IMR-90 (cell line): Measurements from ENCODE around the gene ZNF831. TPM values are rescaled to one million over a fixed set of nuclear protein-coding genes. Genes with fewer than 3 reads are reported as not detected.

ENCODE experiments used
- ATAC-seq: fragments of 200-7000 bp; cut with Tn5 transposase; 2 replicates; pipeline ENCODE4 v1.9.1; 2020; ENCODE audit warnings: low read depth, mild to moderate bottlenecking, moderate library complexity
- BruUV-seq: library from RNA; stranded (reverse); fragments of 400-500 nt; replicated peaks from 2 replicates; lab custom pipeline; 2021; lab: Mats Ljungman, UMichigan
- CTCF ChIA-PET: fragments of 300-600 bp; formaldehyde crosslinking; extraction: SDS; loops from one replicate; lab custom pipeline; 2021; ENCODE audit warnings: antibody characterized with exemption; lab: Yijun Ruan, JAX
- POLR2A ChIA-PET: fragments of 300-600 bp; sonication (Branson Sonifier 250); formaldehyde crosslinking; loops from one replicate; lab custom pipeline; 2022; ENCODE audit warnings: antibody characterized with exemption; ENCODE audit not compliant: unreplicated experiment; lab: Charles Lee
- DNase-seq: peaks from one replicate; pipeline ENCODE4 v3.0.0; 2013
- H2AFZ ChIP-seq: replicated peaks from 2 replicates; pipeline ENCODE3; 2013; ENCODE audit warnings: low read length, mild to moderate bottlenecking; ENCODE audit not compliant: poor library complexity
- H2AK5ac ChIP-seq: 2 replicates; pipeline ENCODE4 v1.6.1; 2013; ENCODE audit warnings: low read depth, low read length, inconsistent platforms
- H2AK9ac ChIP-seq: replicated peaks from 2 replicates; pipeline ENCODE3; 2013; ENCODE audit warnings: mild to moderate bottlenecking, low read depth, low read length, moderate library complexity; ENCODE audit not compliant: poor library complexity
- H2BK120ac ChIP-seq: 2 replicates; pipeline ENCODE4 v1.6.1; 2013; ENCODE audit warnings: low read depth, low read length, inconsistent platforms
- H2BK15ac ChIP-seq: 3 replicates; pipeline ENCODE4 v1.6.1; 2013; ENCODE audit warnings: low read depth, low read length, inconsistent platforms
- H2BK20ac ChIP-seq: 2 replicates; pipeline ENCODE4 v1.6.1; 2013; ENCODE audit warnings: low read depth, mild to moderate bottlenecking, inconsistent platforms, low read length, moderate library complexity
- H2BK5ac ChIP-seq: 2 replicates; pipeline ENCODE4 v1.6.1; 2013; ENCODE audit warnings: mild to moderate bottlenecking, low read depth, low read length, inconsistent platforms; ENCODE audit not compliant: poor library complexity, severe bottlenecking
- H3K14ac ChIP-seq: replicated peaks from 2 replicates; pipeline ENCODE4 v1.6.1; 2013; ENCODE audit warnings: low read depth, low read length, inconsistent platforms
- H3K18ac ChIP-seq: 2 replicates; pipeline ENCODE4 v1.6.1; 2013; ENCODE audit warnings: low read depth, low read length, control low read depth
- H3K23ac ChIP-seq: 2 replicates; pipeline ENCODE4 v1.6.1; 2013; ENCODE audit warnings: low read depth, low read length, inconsistent platforms
- H3K27ac ChIP-seq: 2 replicates; pipeline ENCODE4 v1.5.1; 2013; ENCODE audit warnings: mild to moderate bottlenecking, control low read depth, low read length; ENCODE audit not compliant: insufficient read depth
- H3K27me3 ChIP-seq: 2 replicates; pipeline ENCODE4 v1.6.1; 2013; ENCODE audit warnings: low read length; ENCODE audit not compliant: control insufficient read depth, insufficient read depth
- H3K36me3 ChIP-seq: 2 replicates; pipeline ENCODE4 v1.6.1; 2013; ENCODE audit warnings: low read length, mixed read lengths; ENCODE audit not compliant: control insufficient read depth, insufficient read depth
- H3K4ac ChIP-seq: 2 replicates; pipeline ENCODE4 v1.6.1; 2013; ENCODE audit warnings: low read depth, low read length, inconsistent platforms
- H3K4me1 ChIP-seq: 2 replicates; pipeline ENCODE4 v1.6.1; 2013; ENCODE audit warnings: low read length, mixed read lengths; ENCODE audit not compliant: control insufficient read depth, insufficient read depth
- H3K4me2 ChIP-seq: 2 replicates; pipeline ENCODE4 v1.6.1; 2013; ENCODE audit warnings: low read depth, mild to moderate bottlenecking, control low read depth, low read length, moderate library complexity
- H3K4me3 ChIP-seq: 2 replicates; pipeline ENCODE4 v1.5.1; 2013; ENCODE audit warnings: low read depth, mild to moderate bottlenecking, control low read depth, low read length, moderate library complexity; ENCODE audit not compliant: insufficient read depth
- H3K56ac ChIP-seq: 2 replicates; pipeline ENCODE4 v1.6.1; 2013; ENCODE audit warnings: low read length, inconsistent platforms; ENCODE audit not compliant: insufficient read depth; ENCODE audit errors: extremely low read depth
- H3K79me1 ChIP-seq, 2 experiments: 2 replicates each; pipeline ENCODE4 v1.6.1; 2013; ENCODE audit warnings: low read length in 2 of 2, inconsistent platforms in 1 of 2, low read depth in 1 of 2
- H3K9ac ChIP-seq: 2 replicates; pipeline ENCODE4 v1.6.1; 2013; ENCODE audit warnings: low read depth, low read length, control low read depth
- H3K9me1 ChIP-seq: 2 replicates; pipeline ENCODE4 v1.6.1; 2013; ENCODE audit warnings: low read length, inconsistent platforms; ENCODE audit not compliant: insufficient read depth
- H3K9me3 ChIP-seq: 2 replicates; pipeline ENCODE4 v1.6.1; 2013; ENCODE audit warnings: low read length; ENCODE audit not compliant: control insufficient read depth, insufficient read depth
- H4K20me1 ChIP-seq: 2 replicates; pipeline ENCODE4 v1.6.1; 2013; ENCODE audit warnings: low read length, inconsistent platforms; ENCODE audit not compliant: insufficient read depth
- H4K5ac ChIP-seq: 2 replicates; pipeline ENCODE4 v1.6.1; 2013; ENCODE audit warnings: mild to moderate bottlenecking, low read depth, low read length, control low read depth
- H4K8ac ChIP-seq, 2 experiments: 2 replicates each; pipeline ENCODE4 v1.6.1; 2013; ENCODE audit warnings: low read depth in 2 of 2, low read length in 2 of 2, control low read depth in 1 of 2, inconsistent platforms in 1 of 2
- H4K91ac ChIP-seq: 2 replicates; pipeline ENCODE4 v1.6.1; 2013; ENCODE audit warnings: low read depth, low read length, inconsistent platforms; ENCODE audit not compliant: insufficient read depth
- ELK1 ChIP-seq: fragments of 150-350 bp; IDR thresholded peaks from 2 replicates; pipeline ENCODE4 v1.6.1; 2016; ENCODE audit warnings: low read depth, mild to moderate bottlenecking, low read length, moderate library complexity, borderline replicate concordance
- MAFK ChIP-seq: IDR thresholded peaks from 2 replicates; pipeline ENCODE4 v1.6.1; 2012; ENCODE audit warnings: low read depth, low read length, improper control_type of control experiment
- NFE2L2 ChIP-seq: fragments of 150-350 bp; IDR thresholded peaks from 2 replicates; pipeline ENCODE4 v1.6.1; 2016; ENCODE audit warnings: low read depth, mild to moderate bottlenecking, low read length
- RCOR1 ChIP-seq: IDR thresholded peaks from 2 replicates; pipeline ENCODE4 v1.6.1; 2012; ENCODE audit warnings: mild to moderate bottlenecking, low read length, improper control_type of control experiment; ENCODE audit not compliant: insufficient replicate concordance
- USF2 ChIP-seq: fragments of 150-350 bp; IDR thresholded peaks from 2 replicates; pipeline ENCODE4 v1.6.1; 2017; ENCODE audit warnings: mild to moderate bottlenecking, antibody characterized with exemption, low read length, low read depth
- WGBS, 2 experiments: methylation state at CpG; one replicate each; pipeline versions ENCODE4 v1.1.5 to v1.1.7; 2013; ENCODE audit warnings: missing lambda C conversion rate in 2 of 2; ENCODE audit not compliant: insufficient read length in 1 of 2; ENCODE audit errors: extremely low coverage in 2 of 2; 5-methylcytosine and 5-hydroxymethylcytosine counted together
- dilution Hi-C: fragments of 300-500 bp; cut with HindIII; formaldehyde crosslinking; loops from one replicate; pipeline ENCODE4 v1.14.3; 2018; ENCODE audit warnings: low sequenced_read_pairs; ENCODE audit not compliant: unreplicated experiment
- in situ Hi-C: fragments of 300-500 bp; cut with MboI; formaldehyde crosslinking; loops from 3 replicates; pipeline ENCODE4 v1.14.3; 2019; ENCODE audit warnings: low sequenced_read_pairs, inconsistent platforms, mixed read lengths
- intact Hi-C: fragments of 100-400 bp; cut with micrococcal nuclease; formaldehyde crosslinking; loops from 2 replicates; pipeline ENCODE4 v1.10.0; 2022
- polyA plus RNA-seq, 3 experiments: library from polyadenylated mRNA; depleted of rRNA; stranded (reverse); fragments of >200 nt; gene quantifications; 2 replicates each; pipeline ENCODE4 v1.2.3, GENCODE V29; 2012; ENCODE audit warnings: low replicate concordance in 1 of 3
- total RNA-seq: library from RNA; depleted of rRNA; stranded (reverse); fragments of >200 nt; gene quantifications from 2 replicates; pipeline ENCODE4 v1.2.3, GENCODE V29; 2012

The ZNF831 gene
- total and polyA plus RNA-seq, 2 of the 4 experiments (the other 2 are of a cell fraction), result not detected

- Histone ChIP-seq H3K36me3 (no peaks in the 10 kb centered on the region), H3K9me1 (no peaks in the 10 kb centered on the region), H4K5ac (no peak overlapping the region), H2AK9ac (no peak overlapping the region), H2BK15ac (no peak overlapping the region), H3K9ac (no peak overlapping the region), H3K4me2 (no peak overlapping the region), H3K9me3 (no peaks in the 10 kb centered on the region), H3K23ac (no peak overlapping the region), H3K56ac (no peak overlapping the region), H2AFZ (no peak overlapping the region), H4K20me1 (no peaks in the 10 kb centered on the region), H3K4me1 (no peaks in the 10 kb centered on the region), H2BK5ac (no peak overlapping the region), H4K8ac (no peak overlapping the region), H3K18ac (no peak overlapping the region), H3K27ac (no peak overlapping the region), H3K79me1 (no peaks in the 10 kb centered on the region), H2AK5ac (no peak overlapping the region), H3K27me3 (no peaks in the 10 kb centered on the region; the same call in 1 of the 2 replicates), H2BK120ac (no peak overlapping the region), H3K14ac (no peak overlapping the region), H3K4me3 (no peak overlapping the region), H2BK20ac (no peak overlapping the region), H4K91ac (no peak overlapping the region), H3K4ac (no peak overlapping the region)
- in situ Hi-C loops (no loop called here), dilution Hi-C loops (no loop called here), intact Hi-C loops (no loop called here)
- ChIA-PET POLR2A (no interaction called here), CTCF (interaction anchor here (0.6 to 1.3 kb wide), 2 partner anchors 24 to 184 kb away, joined by 3 to 4 read pairs; no protein-coding TSS in a partner anchor)
- TF ChIP-seq RCOR1, result no peak
- no peak for TF ChIP-seq USF2
- TF ChIP-seq NFE2L2, result no peak
- no peak for TF ChIP-seq MAFK
- no peak for TF ChIP-seq ELK1
- no TSS peak for BruUV-seq
- WGBS, 2 experiments, result no CpG with 5 or more reads among the region's 8 CpGs
- no peak for DNase-seq
- no peak for ATAC-seq
Observed at GRCh38 chr20:59246691-59247400, 83.2 kb downstream of the ZNF831 start.
